MCF 10A (cell line): ENCODE results near the gene CNTNAP2. TPM values are rescaled to one million over a fixed set of nuclear protein-coding genes. Genes with fewer than 3 reads are reported as not detected.

ENCODE experiments used
- BruUV-seq: library from RNA; stranded (reverse); fragments of 400-500 nt; replicated peaks from 2 replicates; lab custom pipeline; 2021; lab: Mats Ljungman, UMichigan
- CTCF ChIA-PET: fragments of 300-600 bp; sonication (Branson Sonifier 250); formaldehyde crosslinking; extraction: SDS; loops from one replicate; lab custom pipeline; 2021; ENCODE audit warnings: antibody characterized with exemption, inconsistent platforms; lab: Yijun Ruan, JAX
- POLR2A ChIA-PET: fragments of 300-600, 350-650 bp; sonication (Branson Sonifier 250); formaldehyde crosslinking; extraction: SDS; loops from one replicate; lab custom pipeline; 2020; ENCODE audit warnings: antibody characterized with exemption, inconsistent platforms; lab: Yijun Ruan, JAX
- DNase-seq: peaks from one replicate; pipeline ENCODE4 v3.0.0-alpha.2; 2018; ENCODE audit not compliant: unreplicated experiment
- H3K27ac Mint-ChIP-seq: one replicate; pipeline ENCODE4 v1.8.0; 2022; ENCODE audit warnings: mild to moderate bottlenecking, low read depth, mixed read lengths; ENCODE audit not compliant: unreplicated experiment
- H3K27me3 Mint-ChIP-seq: one replicate; pipeline ENCODE4 v1.8.0; 2022; ENCODE audit warnings: mixed read lengths; ENCODE audit not compliant: insufficient read depth, unreplicated experiment
- H3K36me3 Mint-ChIP-seq: one replicate; pipeline ENCODE4 v1.8.0; 2022; ENCODE audit warnings: mild to moderate bottlenecking, moderate library complexity, mixed read lengths; ENCODE audit not compliant: insufficient read depth, unreplicated experiment
- H3K4me1 Mint-ChIP-seq: one replicate; pipeline ENCODE4 v1.8.0; 2022; ENCODE audit warnings: mixed read lengths; ENCODE audit not compliant: insufficient read depth, unreplicated experiment
- H3K4me3 Mint-ChIP-seq: one replicate; pipeline ENCODE4 v1.8.0; 2022; ENCODE audit warnings: mild to moderate bottlenecking, moderate library complexity, mixed read lengths; ENCODE audit not compliant: unreplicated experiment
- H3K9me3 Mint-ChIP-seq: one replicate; pipeline ENCODE4 v1.8.0; 2022; ENCODE audit warnings: mixed read lengths; ENCODE audit not compliant: unreplicated experiment
- CTCF ChIP-seq: fragments of 200-600 bp; IDR thresholded peaks from one replicate; pipeline ENCODE4 v1.8.0; 2022; ENCODE audit warnings: antibody characterized with exemption, mild to moderate bottlenecking; ENCODE audit not compliant: unreplicated experiment
- intact Hi-C: fragments of 100-400 bp; cut with micrococcal nuclease; formaldehyde crosslinking; loops from 2 replicates; pipeline ENCODE4 v1.14.1; 2022
- total RNA-seq: library from RNA; stranded (reverse); gene quantifications from 2 replicates; pipeline ENCODE4 v1.2.3, GENCODE V29; 2022

CNTNAP2 gene
- total RNA-seq, 1 experiment from 2014 or later = 1.1 TPM

- no peak overlapping the region for H3K4me3 Mint-ChIP-seq
- intact Hi-C loops = no loop called here
- BruUV-seq = no TSS peak
- ChIA-PET POLR2A (interaction anchor here (0.7 kb wide), 1 partner anchor 68 kb away, joined by 3 read pairs; no protein-coding TSS in a partner anchor), CTCF (interaction anchor here (0.7 kb wide), 1 partner anchor 101 kb away, joined by 3 read pairs; no protein-coding TSS in a partner anchor)
- H3K9me3 Mint-ChIP-seq = peaks cover 7% of the 10 kb centered on the region
- no peaks in the 10 kb centered on the region for H3K27me3 Mint-ChIP-seq
- DNase-seq = no peak
- no peak for TF ChIP-seq CTCF
- H3K36me3 Mint-ChIP-seq = no peaks in the 10 kb centered on the region
- no peaks in the 10 kb centered on the region for H3K4me1 Mint-ChIP-seq
- no peak overlapping the region for H3K27ac Mint-ChIP-seq
These were observed 675.0 kb downstream of the CNTNAP2 start for GRCh38 chr7:146791344-146792285.

GRCh38 chr7:146804620-146805019 lies 688.0 kb downstream of the CNTNAP2 start:
- no peak overlapping the region for H3K4me3 Mint-ChIP-seq
- TF ChIP-seq CTCF = no peak
- ChIA-PET POLR2A (no interaction called here), CTCF (no interaction called here)
- no peak overlapping the region for H3K27ac Mint-ChIP-seq
- H3K27me3 Mint-ChIP-seq = peaks cover 11% of the 10 kb centered on the region
- H3K9me3 Mint-ChIP-seq = no peaks in the 10 kb centered on the region
- intact Hi-C loops = no loop called here
- H3K4me1 Mint-ChIP-seq = no peaks in the 10 kb centered on the region
- H3K36me3 Mint-ChIP-seq = no peaks in the 10 kb centered on the region
- no TSS peak for BruUV-seq
- DNase-seq = no peak

- no peak for DNase-seq
- ChIA-PET CTCF (no interaction called here), POLR2A (no interaction called here)
- H3K27me3 Mint-ChIP-seq = peaks cover 11% of the 10 kb centered on the region
- H3K9me3 Mint-ChIP-seq = no peaks in the 10 kb centered on the region
- H3K36me3 Mint-ChIP-seq = no peaks in the 10 kb centered on the region
- intact Hi-C loops = no loop called here
- no peak for TF ChIP-seq CTCF
- H3K4me1 Mint-ChIP-seq = no peaks in the 10 kb centered on the region
- H3K4me3 Mint-ChIP-seq = no peak overlapping the region
- H3K27ac Mint-ChIP-seq = no peak overlapping the region
- BruUV-seq = no TSS peak
These were observed 688.5 kb downstream of the CNTNAP2 start for GRCh38 chr7:146805082-146805481.

GRCh38 chr7:146826329-146826728 lies 709.7 kb downstream of the CNTNAP2 start:
- POLR2A ChIA-PET = no interaction called here
- no TSS peak for BruUV-seq

More at GRCh38 chr7:146826329-146826728, 709.7 kb downstream of the CNTNAP2 start:
- TF ChIP-seq CTCF = no peak
- no peaks in the 10 kb centered on the region for H3K9me3 Mint-ChIP-seq
- CTCF ChIA-PET = no interaction called here
- no peak overlapping the region for H3K4me3 Mint-ChIP-seq
- no peak overlapping the region for H3K27ac Mint-ChIP-seq
- H3K27me3 Mint-ChIP-seq = peaks cover 19% of the 10 kb centered on the region
- H3K36me3 Mint-ChIP-seq = no peaks in the 10 kb centered on the region
- no peak for DNase-seq
- intact Hi-C loops = no loop called here
- no peaks in the 10 kb centered on the region for H3K4me1 Mint-ChIP-seq
